Epithelial cell of esophagus (primary cell): ENCODE results near the gene IL1RL1.

Experiments
- DNase-seq: peaks from one replicate; pipeline ENCODE4 v3.0.0; 2010; ENCODE audit warnings: low read depth
- H3K4me3 ChIP-seq: 2 replicates; pipeline ENCODE4 v1.5.1; 2011; ENCODE audit warnings: mild to moderate bottlenecking, low read length, control low read depth
- TF ChIP-seq, protein P1 (sequence below): IDR thresholded peaks from 2 replicates; pipeline ENCODE4 v1.5.1; 2011; ENCODE audit warnings: low read depth, mild to moderate bottlenecking, low read length, control low read depth, inconsistent platforms; ENCODE audit not compliant: insufficient read depth; ENCODE audit errors: missing control alignments

The IL1RL1 gene

DNA sequence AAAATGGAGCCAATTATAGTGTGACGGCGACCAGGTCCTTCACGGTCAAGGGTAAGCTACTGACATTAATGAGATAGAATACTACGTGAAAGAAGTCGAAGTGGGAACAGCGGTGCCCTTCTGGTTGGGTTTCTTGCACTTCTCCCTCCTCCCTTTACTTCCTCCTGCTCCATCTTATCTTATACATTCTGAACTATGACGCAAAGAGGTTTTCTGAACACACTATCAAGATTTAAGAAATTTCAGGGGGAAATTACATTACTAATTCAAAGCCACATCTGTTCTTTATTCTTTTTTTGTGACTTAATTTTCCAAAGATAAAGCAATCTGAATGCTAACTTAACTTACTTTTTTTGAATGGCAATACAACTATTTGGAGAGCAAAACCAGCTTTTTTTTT is 29.4 kb downstream of the IL1RL1 start:
- H3K4me3 ChIP-seq = no peak overlapping the region
- no peak for DNase-seq
- TF ChIP-seq, protein P1, sequence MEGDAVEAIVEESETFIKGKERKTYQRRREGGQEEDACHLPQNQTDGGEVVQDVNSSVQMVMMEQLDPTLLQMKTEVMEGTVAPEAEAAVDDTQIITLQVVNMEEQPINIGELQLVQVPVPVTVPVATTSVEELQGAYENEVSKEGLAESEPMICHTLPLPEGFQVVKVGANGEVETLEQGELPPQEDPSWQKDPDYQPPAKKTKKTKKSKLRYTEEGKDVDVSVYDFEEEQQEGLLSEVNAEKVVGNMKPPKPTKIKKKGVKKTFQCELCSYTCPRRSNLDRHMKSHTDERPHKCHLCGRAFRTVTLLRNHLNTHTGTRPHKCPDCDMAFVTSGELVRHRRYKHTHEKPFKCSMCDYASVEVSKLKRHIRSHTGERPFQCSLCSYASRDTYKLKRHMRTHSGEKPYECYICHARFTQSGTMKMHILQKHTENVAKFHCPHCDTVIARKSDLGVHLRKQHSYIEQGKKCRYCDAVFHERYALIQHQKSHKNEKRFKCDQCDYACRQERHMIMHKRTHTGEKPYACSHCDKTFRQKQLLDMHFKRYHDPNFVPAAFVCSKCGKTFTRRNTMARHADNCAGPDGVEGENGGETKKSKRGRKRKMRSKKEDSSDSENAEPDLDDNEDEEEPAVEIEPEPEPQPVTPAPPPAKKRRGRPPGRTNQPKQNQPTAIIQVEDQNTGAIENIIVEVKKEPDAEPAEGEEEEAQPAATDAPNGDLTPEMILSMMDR = no peak

DNA sequence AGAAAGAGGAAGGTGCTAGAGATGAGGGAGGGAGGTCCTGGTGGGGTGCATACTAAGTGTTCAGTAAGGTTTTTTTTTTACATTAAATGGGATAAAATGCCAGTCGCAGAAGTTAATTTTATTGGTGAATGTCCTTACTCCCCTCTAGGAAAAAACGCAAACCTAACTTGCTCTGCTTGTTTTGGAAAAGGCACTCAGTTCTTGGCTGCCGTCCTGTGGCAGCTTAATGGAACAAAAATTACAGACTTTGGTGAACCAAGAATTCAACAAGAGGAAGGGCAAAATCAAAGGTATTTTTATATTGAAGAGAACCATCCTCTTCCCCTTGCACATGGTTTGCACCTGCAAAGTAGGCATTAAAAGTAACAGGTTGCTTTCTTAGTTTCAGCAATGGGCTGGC is 31.5 kb downstream of the IL1RL1 start:
- DNase-seq = peak; percentile 36
- TF ChIP-seq, protein P1 = peak; percentile 58
- H3K4me3 ChIP-seq = no peak overlapping the region

DNA sequence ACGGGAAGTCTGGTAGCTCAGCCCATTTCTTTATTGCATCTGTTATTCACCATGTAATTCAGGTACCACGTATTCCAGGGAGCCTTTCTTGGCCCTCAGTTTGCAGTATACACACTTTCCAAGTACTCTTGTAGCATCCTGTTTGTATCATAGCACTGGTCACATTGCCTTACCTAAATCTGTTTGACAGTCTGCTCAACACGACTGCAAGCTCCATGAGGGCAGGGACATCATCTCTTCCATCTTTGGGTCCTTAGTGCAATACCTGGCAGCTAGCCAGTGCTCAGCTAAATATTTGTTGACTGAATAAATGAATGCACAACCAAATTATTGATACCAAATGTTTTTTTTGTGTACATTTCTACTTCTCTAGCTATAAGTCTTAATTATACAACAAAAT is 33.0 kb downstream of the IL1RL1 start:
- H3K4me3 ChIP-seq = no peak overlapping the region
- no peak for DNase-seq
- TF ChIP-seq, protein P1 = no peak

DNA sequence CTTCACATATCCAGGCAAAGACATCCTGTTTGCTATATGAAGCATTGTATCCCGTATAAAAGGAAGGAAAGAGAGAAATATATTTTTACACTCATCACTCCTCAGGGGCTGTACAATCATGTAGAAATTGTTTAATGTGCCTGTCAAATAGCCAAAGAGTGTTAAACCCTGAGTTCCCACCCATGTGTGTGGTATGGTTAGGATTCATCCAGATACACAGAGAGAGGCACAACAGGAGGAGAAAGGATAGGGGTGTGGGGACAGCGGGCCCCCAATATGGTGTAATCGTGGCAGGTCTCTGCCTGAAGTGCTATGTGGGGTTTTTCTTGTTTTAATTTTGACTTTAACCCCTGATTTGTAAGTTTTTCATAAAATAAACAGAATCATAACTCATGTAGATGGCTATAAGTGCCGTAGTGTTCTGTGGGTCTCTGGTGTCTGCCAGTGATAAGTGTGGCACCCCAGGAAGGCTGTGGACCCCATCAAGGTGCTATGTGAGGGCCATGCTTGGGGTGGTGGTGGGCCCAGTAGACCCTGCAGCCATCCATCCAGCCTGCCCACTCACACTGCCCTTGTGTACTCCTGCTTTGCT is 34.1 kb downstream of the IL1RL1 start:
- TF ChIP-seq, protein P1 = no peak
- no peak overlapping the region for H3K4me3 ChIP-seq
- DNase-seq = no peak

DNA sequence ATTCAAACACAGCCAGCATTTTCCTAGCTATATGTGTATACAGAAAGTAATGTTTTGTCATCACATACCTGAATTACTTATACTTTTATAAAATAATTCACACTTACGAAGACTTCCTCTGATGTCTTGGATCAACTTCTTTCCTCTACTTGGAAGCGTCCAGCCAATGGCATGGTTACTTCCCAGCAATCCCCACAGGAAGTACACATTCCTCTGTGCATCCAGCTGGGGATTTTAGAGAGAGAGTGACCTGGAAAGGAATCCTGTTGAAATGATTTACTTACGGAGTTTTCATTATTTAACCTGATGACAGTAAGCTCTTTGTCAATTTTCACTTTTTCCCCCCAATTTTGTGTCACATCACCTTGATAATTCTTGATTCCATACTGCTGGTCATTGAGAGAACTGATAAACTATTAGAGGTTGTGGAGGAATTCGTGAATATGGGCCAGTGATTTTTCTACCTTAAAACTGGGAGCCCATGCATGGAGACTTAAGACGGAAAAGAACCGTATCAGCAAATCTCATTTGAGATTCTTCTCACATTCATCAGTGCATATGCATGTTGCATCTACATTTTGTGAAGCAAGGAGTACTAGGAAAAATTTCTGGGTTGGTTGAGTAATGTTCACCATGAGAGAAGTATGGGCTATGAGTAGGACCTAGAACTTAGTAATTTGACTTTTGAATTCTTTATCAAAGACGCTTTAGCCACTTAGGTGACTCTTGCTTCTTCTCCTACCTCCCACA is 35.2 kb downstream of the IL1RL1 start:
- TF ChIP-seq, protein P1 = no peak
- no peak for DNase-seq
- no peak overlapping the region for H3K4me3 ChIP-seq

DNA sequence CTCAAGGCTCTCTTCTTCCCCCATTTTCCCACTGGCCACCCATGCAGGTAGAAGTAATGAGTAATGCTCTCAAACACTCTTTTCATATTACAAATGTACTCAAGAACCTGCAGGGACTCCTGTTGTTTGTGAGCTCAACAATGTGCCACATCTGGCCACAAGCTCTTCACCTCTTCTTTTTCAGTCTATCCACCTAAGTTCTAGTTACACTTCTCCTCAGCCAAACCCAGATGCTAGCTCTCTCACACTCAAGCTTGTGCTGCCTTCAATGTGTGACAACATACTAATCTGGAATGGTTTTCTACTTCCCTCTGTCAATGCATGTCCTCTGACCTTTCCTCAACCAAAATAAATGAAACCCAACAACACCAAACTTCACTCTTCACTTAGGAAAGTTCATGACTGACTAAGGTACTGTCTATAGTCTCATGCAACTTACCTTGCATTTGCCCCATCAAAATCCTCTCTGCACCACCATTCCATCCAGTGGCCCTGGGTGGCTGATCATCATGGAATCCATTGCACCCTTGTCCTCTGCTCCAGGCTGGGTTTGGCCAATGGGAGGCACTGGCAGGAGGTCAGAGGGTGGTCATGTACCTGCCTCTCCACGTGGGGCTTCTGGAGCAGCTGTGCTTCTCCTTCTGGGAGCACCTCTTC is 38.9 kb downstream of the IL1RL1 start:
- TF ChIP-seq, protein P1 = no peak
- H3K4me3 ChIP-seq = no peak overlapping the region
- DNase-seq = no peak
